GM12878 (cell line): ENCODE measurements around the gene RGS1. TPM values are rescaled to one million over a fixed set of nuclear protein-coding genes. Genes with fewer than 3 reads are reported as not detected.
A peak's percentile ranks its signal among the peaks of the same experiment; 100 is the strongest.

ENCODE experiments used
- ASH2L ChIP-seq: fragments of 300-600, 200-600 bp; sonication (generic); IDR thresholded peaks from 2 replicates; pipeline ENCODE4 v1.6.1; 2017; ENCODE audit warnings: low read depth, mild to moderate bottlenecking, borderline replicate concordance
- ATF7 ChIP-seq: fragments of 450-650 bp; IDR thresholded peaks from 2 replicates; pipeline ENCODE4 v1.6.1; 2016; ENCODE audit warnings: low read depth, mild to moderate bottlenecking
- CBFB ChIP-seq: IDR thresholded peaks from 2 replicates; pipeline ENCODE4 v1.6.1; 2016; ENCODE audit warnings: antibody characterized with exemption, low read depth
- CREM ChIP-seq: IDR thresholded peaks from 2 replicates; pipeline ENCODE4 v1.6.1; 2014; ENCODE audit warnings: antibody characterized with exemption, low read depth
- ESRRA ChIP-seq: IDR thresholded peaks from 2 replicates; pipeline ENCODE4 v1.6.1; 2012; ENCODE audit warnings: mild to moderate bottlenecking, low read length, improper control_type of control experiment
- KAT2A ChIP-seq: conservative IDR thresholded peaks from 2 replicates; pipeline ENCODE4 v1.6.1; 2011; ENCODE audit warnings: low read depth, low read length; ENCODE audit not compliant: control insufficient read depth
- LARP7 ChIP-seq: fragments of 450-650 bp; IDR thresholded peaks from 2 replicates; pipeline ENCODE4 v1.6.1; 2017; ENCODE audit warnings: mild to moderate bottlenecking
- MEF2A ChIP-seq: IDR thresholded peaks from 2 replicates; pipeline ENCODE4 v1.6.1; 2011; ENCODE audit warnings: low read depth, mild to moderate bottlenecking, low read length, moderate library complexity; ENCODE audit not compliant: insufficient read depth
- MTA3 ChIP-seq: IDR thresholded peaks from 2 replicates; pipeline ENCODE4 v1.6.1; 2012; ENCODE audit warnings: low read length, inconsistent platforms, borderline replicate concordance
- NR2C2 ChIP-seq: IDR thresholded peaks from 2 replicates; pipeline ENCODE4 v1.6.1; 2011; ENCODE audit warnings: borderline replicate concordance, low read depth; ENCODE audit not compliant: control insufficient read depth, insufficient read length
- POLR2A ChIP-seq: IDR thresholded peaks from 2 replicates; pipeline ENCODE4 v1.6.1; 2011; ENCODE audit warnings: low read depth, mild to moderate bottlenecking, low read length
- RELA ChIP-seq: fragments of 450-650 bp; IDR thresholded peaks from 2 replicates; pipeline ENCODE4 v1.8.0; 2014; ENCODE audit warnings: borderline replicate concordance; ENCODE audit not compliant: partially characterized antibody
- SIX5 ChIP-seq: IDR thresholded peaks from 2 replicates; pipeline ENCODE4 v1.6.1; 2011; ENCODE audit warnings: mild to moderate bottlenecking, low read depth, low read length, moderate library complexity; ENCODE audit not compliant: severe bottlenecking
- SRF ChIP-seq, 2 experiments: IDR thresholded peaks; 2 replicates each; pipeline ENCODE4 v1.6.1; 2011; ENCODE audit warnings: low read depth in 2 of 2, low read length in 2 of 2, mild to moderate bottlenecking in 1 of 2, moderate library complexity in 1 of 2
- SUPT20H ChIP-seq: IDR thresholded peaks from 2 replicates; pipeline ENCODE4 v1.6.1; 2011; ENCODE audit warnings: low read depth, mild to moderate bottlenecking, low read length, moderate library complexity, borderline replicate concordance; ENCODE audit not compliant: control insufficient read depth
- TARDBP ChIP-seq: IDR thresholded peaks from 2 replicates; pipeline ENCODE4 v1.6.1; 2016; ENCODE audit warnings: borderline replicate concordance
- TCF7 ChIP-seq: IDR thresholded peaks from 2 replicates; pipeline ENCODE4 v1.6.1; 2014; ENCODE audit warnings: antibody characterized with exemption, borderline replicate concordance
- WRNIP1 ChIP-seq: IDR thresholded peaks from 2 replicates; pipeline ENCODE4 v1.6.1; 2011; ENCODE audit warnings: low read depth, low read length, improper control_type of control experiment, borderline replicate concordance
- ZNF384 ChIP-seq: IDR thresholded peaks from 2 replicates; pipeline ENCODE4 v1.6.1; 2012; ENCODE audit warnings: low read depth, mild to moderate bottlenecking, low read length, improper control_type of control experiment, borderline replicate concordance
- polyA plus RNA-seq, 11 experiments: library from polyadenylated mRNA; depleted of rRNA in 4 of 11; unstranded in 6 of 11; stranded (reverse) in 5 of 11; fragments of >200 nt; fragmentation: Nextera tagmentation in 4 of 11; fragmentation: Illumina TruSeq in 1 of 11; extraction: Ambion mirVana in 4 of 11; extraction: Trizol in 1 of 11; gene quantifications; 1 replicate in 1 of 11; 2 replicates in 10 of 11; pipeline versions ENCODE4 v1.2.1 to v1.2.3, GENCODE V29; 2011 to 2016; ENCODE audit warnings: inconsistent platforms in 2 of 11, missing spikeins in 2 of 11, low read depth in 1 of 11
- total RNA-seq, 4 experiments: library from RNA; depleted of rRNA in 3 of 4; stranded (reverse); fragments of >200 nt in 3 of 4; fragmentation: Illumina TruSeq in 1 of 4; extraction: Trizol in 1 of 4; gene quantifications; 2 replicates each; pipeline versions ENCODE4 v1.2.1 to v1.2.3, GENCODE V29; 2013 to 2021
- TF ChIP-seq, protein P1 (sequence below): IDR thresholded peaks from 2 replicates; pipeline ENCODE4 v1.6.1; 2012; ENCODE audit warnings: low read depth, low read length, improper control_type of control experiment
- TF ChIP-seq, protein P2 (sequence below): fragments of 450-650 bp; conservative IDR thresholded peaks from 2 replicates; pipeline ENCODE4 v1.6.1; 2017; ENCODE audit warnings: mild to moderate bottlenecking, moderate library complexity
- TF ChIP-seq, protein P3 (sequence below): fragments of 450-650 bp; IDR thresholded peaks from 2 replicates; pipeline ENCODE4 v1.6.1; 2018; ENCODE audit warnings: mild to moderate bottlenecking, low read depth, moderate library complexity; ENCODE audit not compliant: partially characterized antibody
- TF ChIP-seq, protein P4 (sequence below): fragments of 450-650 bp; IDR thresholded peaks from 2 replicates; pipeline ENCODE4 v1.6.1; 2016; ENCODE audit warnings: mild to moderate bottlenecking

The RGS1 gene
- total and polyA plus RNA-seq, 10 of the 15 experiments (the other 5 are each of a cell fraction or from before 2014, with no cell fraction given), result 20.7 to 882 (median 45.9) TPM

DNA sequence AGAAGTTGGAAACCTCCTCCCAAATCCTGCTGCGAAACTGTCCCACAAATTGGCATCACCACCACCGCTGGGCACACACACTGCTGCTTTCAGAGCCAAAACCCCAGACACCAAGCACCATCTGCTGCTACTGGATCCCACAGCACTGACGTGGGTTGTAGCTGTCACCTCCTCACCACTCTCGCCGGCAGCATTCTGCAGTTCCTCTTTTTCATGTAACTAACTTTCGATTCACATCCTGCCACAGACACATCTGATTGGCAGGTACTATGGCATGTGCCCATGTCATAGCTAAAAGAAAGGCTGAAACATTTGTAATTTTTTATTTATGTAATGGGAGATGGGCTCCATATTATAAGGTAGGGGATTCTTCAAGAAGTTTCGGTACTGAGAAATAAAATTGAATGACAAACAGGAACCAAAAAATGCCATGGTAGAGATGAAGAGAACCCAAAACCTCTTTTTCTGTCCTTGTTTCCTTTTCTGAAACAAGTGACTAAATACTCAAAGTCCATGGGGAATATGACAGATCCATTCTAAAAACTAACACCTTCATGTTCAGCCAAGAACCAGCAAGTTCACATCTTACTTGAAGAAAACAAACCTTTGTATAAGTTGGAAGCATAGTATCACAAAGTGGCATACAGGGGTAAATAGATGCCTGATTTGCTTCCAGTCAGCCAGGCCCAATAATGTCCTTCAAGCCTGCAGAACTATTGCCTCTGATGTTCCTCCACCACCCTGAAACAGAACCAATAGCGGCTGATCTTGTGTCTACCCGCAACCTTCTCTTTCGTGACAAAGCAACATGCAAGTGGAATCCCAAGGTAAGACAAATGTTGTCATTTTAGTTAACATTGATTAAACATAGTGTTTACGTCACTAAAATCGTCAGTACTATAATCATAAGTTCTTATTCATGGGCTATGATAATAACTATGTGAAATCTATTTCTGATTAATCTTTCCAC lies 33.8 kb downstream of the RGS1 start (continued):
- peak; percentile 53; the same call in 1 of the 2 replicates for TF ChIP-seq MEF2A
- TF ChIP-seq TARDBP, result 0 out of 2 replicates have a peak, but pooled peaks have one; percentile 41
- TF ChIP-seq ATF7, result peak; percentile 92
- TF ChIP-seq CBFB, result peak; percentile 33; the same call in 1 of the 2 replicates
- no peak for TF ChIP-seq WRNIP1
- TF ChIP-seq SRF (IDR thresholded peaks at IDR 0.05; ENCODE audit: low read depth in 2 of 2, low read length in 2 of 2), result 0 out of 4 replicates have a peak, but pooled peaks of 1 of the 2 experiments have one; percentile 48
- TF ChIP-seq ASH2L, result 0 out of 2 replicates have a peak, but pooled peaks have one; percentile 57
- TF ChIP-seq, protein P1, sequence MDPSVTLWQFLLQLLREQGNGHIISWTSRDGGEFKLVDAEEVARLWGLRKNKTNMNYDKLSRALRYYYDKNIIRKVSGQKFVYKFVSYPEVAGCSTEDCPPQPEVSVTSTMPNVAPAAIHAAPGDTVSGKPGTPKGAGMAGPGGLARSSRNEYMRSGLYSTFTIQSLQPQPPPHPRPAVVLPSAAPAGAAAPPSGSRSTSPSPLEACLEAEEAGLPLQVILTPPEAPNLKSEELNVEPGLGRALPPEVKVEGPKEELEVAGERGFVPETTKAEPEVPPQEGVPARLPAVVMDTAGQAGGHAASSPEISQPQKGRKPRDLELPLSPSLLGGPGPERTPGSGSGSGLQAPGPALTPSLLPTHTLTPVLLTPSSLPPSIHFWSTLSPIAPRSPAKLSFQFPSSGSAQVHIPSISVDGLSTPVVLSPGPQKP, result no peak
- TF ChIP-seq, protein P2, sequence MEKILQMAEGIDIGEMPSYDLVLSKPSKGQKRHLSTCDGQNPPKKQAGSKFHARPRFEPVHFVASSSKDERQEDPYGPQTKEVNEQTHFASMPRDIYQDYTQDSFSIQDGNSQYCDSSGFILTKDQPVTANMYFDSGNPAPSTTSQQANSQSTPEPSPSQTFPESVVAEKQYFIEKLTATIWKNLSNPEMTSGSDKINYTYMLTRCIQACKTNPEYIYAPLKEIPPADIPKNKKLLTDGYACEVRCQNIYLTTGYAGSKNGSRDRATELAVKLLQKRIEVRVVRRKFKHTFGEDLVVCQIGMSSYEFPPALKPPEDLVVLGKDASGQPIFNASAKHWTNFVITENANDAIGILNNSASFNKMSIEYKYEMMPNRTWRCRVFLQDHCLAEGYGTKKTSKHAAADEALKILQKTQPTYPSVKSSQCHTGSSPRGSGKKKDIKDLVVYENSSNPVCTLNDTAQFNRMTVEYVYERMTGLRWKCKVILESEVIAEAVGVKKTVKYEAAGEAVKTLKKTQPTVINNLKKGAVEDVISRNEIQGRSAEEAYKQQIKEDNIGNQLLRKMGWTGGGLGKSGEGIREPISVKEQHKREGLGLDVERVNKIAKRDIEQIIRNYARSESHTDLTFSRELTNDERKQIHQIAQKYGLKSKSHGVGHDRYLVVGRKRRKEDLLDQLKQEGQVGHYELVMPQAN, result no peak
- TF ChIP-seq, protein P3, sequence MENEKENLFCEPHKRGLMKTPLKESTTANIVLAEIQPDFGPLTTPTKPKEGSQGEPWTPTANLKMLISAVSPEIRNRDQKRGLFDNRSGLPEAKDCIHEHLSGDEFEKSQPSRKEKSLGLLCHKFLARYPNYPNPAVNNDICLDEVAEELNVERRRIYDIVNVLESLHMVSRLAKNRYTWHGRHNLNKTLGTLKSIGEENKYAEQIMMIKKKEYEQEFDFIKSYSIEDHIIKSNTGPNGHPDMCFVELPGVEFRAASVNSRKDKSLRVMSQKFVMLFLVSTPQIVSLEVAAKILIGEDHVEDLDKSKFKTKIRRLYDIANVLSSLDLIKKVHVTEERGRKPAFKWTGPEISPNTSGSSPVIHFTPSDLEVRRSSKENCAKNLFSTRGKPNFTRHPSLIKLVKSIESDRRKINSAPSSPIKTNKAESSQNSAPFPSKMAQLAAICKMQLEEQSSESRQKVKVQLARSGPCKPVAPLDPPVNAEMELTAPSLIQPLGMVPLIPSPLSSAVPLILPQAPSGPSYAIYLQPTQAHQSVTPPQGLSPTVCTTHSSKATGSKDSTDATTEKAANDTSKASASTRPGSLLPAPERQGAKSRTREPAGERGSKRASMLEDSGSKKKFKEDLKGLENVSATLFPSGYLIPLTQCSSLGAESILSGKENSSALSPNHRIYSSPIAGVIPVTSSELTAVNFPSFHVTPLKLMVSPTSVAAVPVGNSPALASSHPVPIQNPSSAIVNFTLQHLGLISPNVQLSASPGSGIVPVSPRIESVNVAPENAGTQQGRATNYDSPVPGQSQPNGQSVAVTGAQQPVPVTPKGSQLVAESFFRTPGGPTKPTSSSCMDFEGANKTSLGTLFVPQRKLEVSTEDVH, result peak; percentile 82
- no peak for TF ChIP-seq ESRRA
- TF ChIP-seq SIX5, result no peak
- TF ChIP-seq LARP7, result no peak
- peak; percentile 94 for TF ChIP-seq CREM
- no peak for TF ChIP-seq POLR2A
- no peak; the same call in 1 of the 2 replicates for TF ChIP-seq ZNF384
- TF ChIP-seq, protein P4, sequence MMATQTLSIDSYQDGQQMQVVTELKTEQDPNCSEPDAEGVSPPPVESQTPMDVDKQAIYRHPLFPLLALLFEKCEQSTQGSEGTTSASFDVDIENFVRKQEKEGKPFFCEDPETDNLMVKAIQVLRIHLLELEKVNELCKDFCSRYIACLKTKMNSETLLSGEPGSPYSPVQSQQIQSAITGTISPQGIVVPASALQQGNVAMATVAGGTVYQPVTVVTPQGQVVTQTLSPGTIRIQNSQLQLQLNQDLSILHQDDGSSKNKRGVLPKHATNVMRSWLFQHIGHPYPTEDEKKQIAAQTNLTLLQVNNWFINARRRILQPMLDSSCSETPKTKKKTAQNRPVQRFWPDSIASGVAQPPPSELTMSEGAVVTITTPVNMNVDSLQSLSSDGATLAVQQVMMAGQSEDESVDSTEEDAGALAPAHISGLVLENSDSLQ, result peak; percentile 97
- 0 out of 2 replicates have a peak, but pooled peaks have one; percentile 43 for TF ChIP-seq MTA3
- TF ChIP-seq TCF7, result no peak
- TF ChIP-seq KAT2A, result no peak
- TF ChIP-seq NR2C2, result no peak
- peak; percentile 59 for TF ChIP-seq RELA
- TF ChIP-seq SUPT20H, result no peak
